SK-N-SH treated with all-trans-retinoic acid at 6 μM for 48 hours (cell line): Measurements from ENCODE around the gene ASTN2.

Experiments
- ATAC-seq: fragments of 200-7000 bp; cut with Tn5 transposase; 3 replicates; pipeline ENCODE4 v1.9.1; 2020; ENCODE audit warnings: mild to moderate bottlenecking, moderate library complexity
- ARNTL ChIP-seq: fragments of 450-650 bp; formaldehyde crosslinking; IDR thresholded peaks from 2 replicates; pipeline ENCODE4 v1.5.0; 2020; ENCODE audit warnings: low read depth, mild to moderate bottlenecking, moderate library complexity, borderline replicate concordance
- BACH2 ChIP-seq: fragments of 250-450 bp; sonication (Bioruptor Pico); IDR thresholded peaks from 2 replicates; pipeline ENCODE4 v1.9.0; 2021; ENCODE audit warnings: mild to moderate bottlenecking, borderline replicate concordance
- CREB5 ChIP-seq: fragments of 250-450 bp; sonication (Bioruptor Pico); IDR thresholded peaks from 2 replicates; pipeline ENCODE4 v1.5.1; 2020; ENCODE audit warnings: low read depth, mild to moderate bottlenecking, moderate library complexity
- CSDC2 ChIP-seq: fragments of 250-450 bp; sonication (Bioruptor Pico); IDR thresholded peaks from 2 replicates; pipeline ENCODE4 v1.5.0; 2020; ENCODE audit warnings: mild to moderate bottlenecking, moderate library complexity
- CSRNP3 ChIP-seq: fragments of 250-450 bp; sonication (Bioruptor Pico); IDR thresholded peaks from 2 replicates; pipeline ENCODE4 v1.5.1; 2021; ENCODE audit warnings: mild to moderate bottlenecking, moderate library complexity
- ESRRG ChIP-seq: fragments of 250-450 bp; sonication (Bioruptor Pico); IDR thresholded peaks from 2 replicates; pipeline ENCODE4 v1.6.1; 2021; ENCODE audit warnings: mild to moderate bottlenecking
- GLIS3 ChIP-seq: fragments of 250-450 bp; sonication (Bioruptor Pico); IDR thresholded peaks from 2 replicates; pipeline ENCODE4 v1.5.0; 2020; ENCODE audit warnings: mild to moderate bottlenecking, moderate library complexity
- ISL1 ChIP-seq: fragments of 250-450 bp; sonication (Bioruptor Pico); IDR thresholded peaks from 2 replicates; pipeline ENCODE4 v2.1.2; 2022; ENCODE audit warnings: mild to moderate bottlenecking, moderate library complexity
- PATZ1 ChIP-seq: fragments of 250-450 bp; sonication (Bioruptor Pico); IDR thresholded peaks from 2 replicates; pipeline ENCODE4 v1.8.0; 2020; ENCODE audit warnings: mild to moderate bottlenecking, moderate library complexity, borderline replicate concordance
- POU6F1 ChIP-seq: fragments of 250-450 bp; sonication (Bioruptor Pico); IDR thresholded peaks from 2 replicates; pipeline ENCODE4 v1.8.0; 2021; ENCODE audit warnings: low read depth, mild to moderate bottlenecking, moderate library complexity, borderline replicate concordance
- PPARA ChIP-seq: fragments of 250-450 bp; sonication (Bioruptor Pico); IDR thresholded peaks from 2 replicates; pipeline ENCODE4 v1.5.0; 2020; ENCODE audit warnings: mild to moderate bottlenecking, borderline replicate concordance
- RARB ChIP-seq: fragments of 250-450 bp; sonication (Bioruptor Pico); IDR thresholded peaks from 2 replicates; pipeline ENCODE4 v1.8.0; 2021; ENCODE audit warnings: mild to moderate bottlenecking, moderate library complexity
- SNAI2 ChIP-seq: fragments of 250-450 bp; sonication (Bioruptor Pico); IDR thresholded peaks from 2 replicates; pipeline ENCODE4 v1.5.0; 2020; ENCODE audit warnings: mild to moderate bottlenecking, moderate library complexity
- TCF4 ChIP-seq: fragments of 250-450 bp; sonication (Bioruptor Pico); IDR thresholded peaks from 2 replicates; pipeline ENCODE4 v1.8.0; 2021; ENCODE audit warnings: mild to moderate bottlenecking, moderate library complexity, borderline replicate concordance
- TOX ChIP-seq: fragments of 250-450 bp; sonication (Bioruptor Pico); IDR thresholded peaks from 2 replicates; pipeline ENCODE4 v1.8.0; 2021; ENCODE audit warnings: mild to moderate bottlenecking, moderate library complexity, borderline replicate concordance
- TSHZ2 ChIP-seq: fragments of 250-450 bp; sonication (Bioruptor Pico); IDR thresholded peaks from 2 replicates; pipeline ENCODE4 v1.5.0; 2020; ENCODE audit warnings: mild to moderate bottlenecking, moderate library complexity
- ZC3H10 ChIP-seq: fragments of 250-450 bp; sonication (Bioruptor Pico); IDR thresholded peaks from 2 replicates; pipeline ENCODE4 v1.5.1; 2021; ENCODE audit warnings: mild to moderate bottlenecking, moderate library complexity
- ZFP3 ChIP-seq: fragments of 250-450 bp; sonication (Bioruptor Pico); IDR thresholded peaks from 2 replicates; pipeline ENCODE4 v1.5.0; 2020; ENCODE audit warnings: mild to moderate bottlenecking, moderate library complexity
- ZFP30 ChIP-seq: fragments of 450-650 bp; formaldehyde crosslinking; IDR thresholded peaks from 2 replicates; pipeline ENCODE4 v1.5.0; 2022; ENCODE audit warnings: mild to moderate bottlenecking, moderate library complexity
- ZNF565 ChIP-seq: fragments of 450-650 bp; formaldehyde crosslinking; conservative IDR thresholded peaks from 2 replicates; pipeline ENCODE4 v1.5.0; 2020; ENCODE audit warnings: low read depth, mild to moderate bottlenecking, moderate library complexity
- ZNF70 ChIP-seq: fragments of 450-650 bp; formaldehyde crosslinking; IDR thresholded peaks from 2 replicates; pipeline ENCODE4 v1.5.0; 2020; ENCODE audit warnings: mild to moderate bottlenecking, moderate library complexity
- ZNF8 ChIP-seq: fragments of 450-650 bp; formaldehyde crosslinking; IDR thresholded peaks from 2 replicates; pipeline ENCODE4 v1.5.0; 2020; ENCODE audit warnings: mild to moderate bottlenecking, moderate library complexity

Gene ASTN2

GRCh38 chr9:116483622-116484491 is 931.0 kb downstream of the ASTN2 start (continued):
- no peak for TF ChIP-seq ZFP3 (CRISPR knock-in tag)
- TF ChIP-seq ARNTL (CRISPR knock-in tag): no peak
- no peak for TF ChIP-seq CSDC2 (CRISPR knock-in tag)

- TF ChIP-seq ZFP3 (CRISPR knock-in tag) (no peak), ZFP30 (CRISPR knock-in tag) (peak; percentile 15; the same call in 1 of the 2 replicates), ISL1 (CRISPR knock-in tag) (0 out of 2 replicates have a peak, but pooled peaks have one; percentile 38), GLIS3 (CRISPR knock-in tag) (0 out of 2 replicates have a peak, but pooled peaks have one; percentile 26)
- peak; percentile 78 for ATAC-seq
These were observed 932.1 kb downstream of the ASTN2 start for GRCh38 chr9:116482740-116483139.

GRCh38 chr9:116480700-116481099 is 934.2 kb downstream of the ASTN2 start:
- ATAC-seq: no peak
- no peak for TF ChIP-seq ARNTL (CRISPR knock-in tag)
- TF ChIP-seq BACH2: no peak
- TF ChIP-seq SNAI2 (CRISPR knock-in tag): no peak
- no peak for TF ChIP-seq PPARA (CRISPR knock-in tag)
- no peak for TF ChIP-seq POU6F1 (CRISPR knock-in tag)
- no peak for TF ChIP-seq ZNF8 (CRISPR knock-in tag)
- no peak for TF ChIP-seq CSDC2 (CRISPR knock-in tag)
- no peak for TF ChIP-seq ZNF70 (CRISPR knock-in tag)
- TF ChIP-seq ISL1 (CRISPR knock-in tag): no peak
- no peak for TF ChIP-seq TSHZ2 (CRISPR knock-in tag)
- TF ChIP-seq GLIS3 (CRISPR knock-in tag): no peak
- TF ChIP-seq RARB (CRISPR knock-in tag): no peak
- TF ChIP-seq ZFP30 (CRISPR knock-in tag): no peak
- no peak for TF ChIP-seq ZFP3 (CRISPR knock-in tag)
- TF ChIP-seq TOX (CRISPR knock-in tag): no peak
- TF ChIP-seq ZNF565 (CRISPR knock-in tag): no peak
- no peak for TF ChIP-seq ESRRG (CRISPR knock-in tag)
- no peak for TF ChIP-seq ZC3H10 (CRISPR knock-in tag)
- TF ChIP-seq PATZ1 (CRISPR knock-in tag): no peak
- TF ChIP-seq, all 23 proteins: peak for 0

- no peak for ATAC-seq
- TF ChIP-seq SNAI2 (CRISPR knock-in tag) (no peak), PPARA (CRISPR knock-in tag) (no peak), ZFP30 (CRISPR knock-in tag) (no peak), CSRNP3 (no peak), TOX (CRISPR knock-in tag) (no peak), CREB5 (CRISPR knock-in tag) (no peak), RARB (CRISPR knock-in tag) (no peak), ZNF565 (CRISPR knock-in tag) (no peak), TCF4 (CRISPR knock-in tag) (no peak), ZNF8 (CRISPR knock-in tag) (no peak), TSHZ2 (CRISPR knock-in tag) (no peak)
These were observed 934.9 kb downstream of the ASTN2 start for GRCh38 chr9:116479967-116480366.
